Mucosa of rectum (tissue), 2 donors: ENCODE data around the gene TTC19.
A peak's percentile ranks its signal among the peaks of the same experiment; 100 is the strongest.

Source experiments
- H3K27ac ChIP-seq, 2 donors: one replicate each; pipeline ENCODE4 v1.7.0; 2013; ENCODE audit warnings: inconsistent platforms in 2 of 2, low read depth in 2 of 2, low read length in 2 of 2
- H3K27me3 ChIP-seq, 2 donors: one replicate each; pipeline ENCODE4 v1.7.0; 2013; ENCODE audit warnings: low read length in 2 of 2; ENCODE audit not compliant: control insufficient read depth in 2 of 2, insufficient read depth in 2 of 2
- H3K36me3 ChIP-seq, 2 donors: one replicate each; pipeline ENCODE4 v1.7.0; 2013; ENCODE audit warnings: low read length in 2 of 2; ENCODE audit not compliant: control insufficient read depth in 2 of 2, insufficient read depth in 2 of 2
- H3K4me1 ChIP-seq, 2 donors: one replicate each; pipeline ENCODE4 v1.7.0; 2013; ENCODE audit warnings: low read length in 2 of 2, mild to moderate bottlenecking in 1 of 2; ENCODE audit not compliant: control insufficient read depth in 2 of 2, insufficient read depth in 2 of 2
- H3K4me3 ChIP-seq, 2 donors: one replicate each; pipeline ENCODE4 v1.7.0; 2013; ENCODE audit warnings: low read length in 2 of 2
- H3K9ac ChIP-seq, 2 donors: one replicate each; pipeline ENCODE4 v1.7.0; 2013; ENCODE audit warnings: low read length in 2 of 2, low read depth in 1 of 2, mild to moderate bottlenecking in 1 of 2
- H3K9me3 ChIP-seq, 2 donors: one replicate each; pipeline ENCODE4 v1.7.0; 2013; ENCODE audit warnings: low read length in 2 of 2; ENCODE audit not compliant: control insufficient read depth in 2 of 2
- donor health status: healthy.
- donor health status: Normal muscosa, but diverticular disease.

The TTC19 gene

GRCh38 chr17:15999141-15999973, at the start of gene TTC19, which contains the start of gene ZSWIM7:
TSS of gene TTC19 (plus strand) at chr17:15999824. CDS start at chr17:15999849, 25 bp downstream.
TSS of gene ZSWIM7 (minus strand) at chr17:15999704. CDS start at chr17:15999594, 110 bp downstream.
- Histone ChIP-seq H3K9me3 (no peaks in the 10 kb centered on the region), H3K4me1 (peaks cover 10 to 11% of the 10 kb centered on the region in 2 donors), H3K4me3 (peak within 1 kb of the TSS; percentile 88 to 92), H3K27me3 (no peaks in the 10 kb centered on the region), H3K9ac (peak within 1 kb of the TSS; percentile 92 to 95), H3K36me3 (peaks cover 29 to 30% of the 10 kb centered on the region in 2 donors), H3K27ac (peak within 1 kb of the TSS; percentile 98 to 99)

- Histone ChIP-seq H3K36me3 (peaks cover 0 to 8% of the 10 kb centered on the region in 2 donors), H3K9ac (no peak overlapping the region), H3K4me3 (no peak overlapping the region), H3K4me1 (peaks cover 17 to 23% of the 10 kb centered on the region in 2 donors), H3K27ac (no peak overlapping the region), H3K27me3 (no peaks in the 10 kb centered on the region), H3K9me3 (no peaks in the 10 kb centered on the region)
Measured at GRCh38 chr17:15951368-15952047, 48.1 kb upstream of the TTC19 start.

GRCh38 chr17:15952048-15952532, 47.5 kb upstream of the TTC19 start:
- Histone ChIP-seq H3K4me3 (no peak overlapping the region), H3K36me3 (peaks cover 0 to 8% of the 10 kb centered on the region in 2 donors), H3K9ac (no peak overlapping the region), H3K27me3 (no peaks in the 10 kb centered on the region), H3K9me3 (no peaks in the 10 kb centered on the region), H3K27ac (no peak overlapping the region), H3K4me1 (peaks cover 12 to 18% of the 10 kb centered on the region in 2 donors)

GRCh38 chr17:15952916-15953790, 46.5 kb upstream of the TTC19 start:
- H3K4me1 ChIP-seq = peaks cover 4 to 11% of the 10 kb centered on the region in 2 donors
- H3K4me3 ChIP-seq = no peak overlapping the region
- no peak overlapping the region for H3K9ac ChIP-seq

GRCh38 chr17:15954222-15954621, 45.4 kb upstream of the TTC19 start:
- Histone ChIP-seq H3K36me3 (peaks cover 0 to 8% of the 10 kb centered on the region in 2 donors), H3K27me3 (no peaks in the 10 kb centered on the region), H3K27ac (no peak overlapping the region), H3K4me1 (peaks cover 0 to 9% of the 10 kb centered on the region in 2 donors), H3K9ac (no peak overlapping the region), H3K9me3 (no peaks in the 10 kb centered on the region), H3K4me3 (no peak overlapping the region)

More at GRCh38 chr17:15952916-15953790, 46.5 kb upstream of the TTC19 start:
- H3K36me3 ChIP-seq = peaks cover 0 to 8% of the 10 kb centered on the region in 2 donors
- no peaks in the 10 kb centered on the region for H3K27me3 ChIP-seq
- no peak overlapping the region for H3K27ac ChIP-seq
- no peaks in the 10 kb centered on the region for H3K9me3 ChIP-seq

- no peak overlapping the region for H3K9ac ChIP-seq
- no peaks in the 10 kb centered on the region for H3K27me3 ChIP-seq
- peaks cover 0 to 9% of the 10 kb centered on the region in 2 donors for H3K4me1 ChIP-seq
- no peak overlapping the region for H3K27ac ChIP-seq
- H3K9me3 ChIP-seq = no peaks in the 10 kb centered on the region
- no peak overlapping the region for H3K4me3 ChIP-seq
- peaks cover 0 to 2% of the 10 kb centered on the region in 2 donors for H3K36me3 ChIP-seq
Measured at GRCh38 chr17:15955793-15956541, 43.7 kb upstream of the TTC19 start.

- peaks cover 0 to 2% of the 10 kb centered on the region in 2 donors for H3K36me3 ChIP-seq
- no peak overlapping the region for H3K9ac ChIP-seq
- no peaks in the 10 kb centered on the region for H3K9me3 ChIP-seq
- H3K27me3 ChIP-seq = no peaks in the 10 kb centered on the region
- no peak overlapping the region for H3K27ac ChIP-seq
- H3K4me1 ChIP-seq = peaks cover 0 to 9% of the 10 kb centered on the region in 2 donors
- H3K4me3 ChIP-seq = no peak overlapping the region
Measured at GRCh38 chr17:15957206-15957605, 42.4 kb upstream of the TTC19 start.

- no peak overlapping the region for H3K9ac ChIP-seq
- H3K9me3 ChIP-seq = no peaks in the 10 kb centered on the region
- H3K27me3 ChIP-seq = no peaks in the 10 kb centered on the region
- peak overlapping the region in 1 of 2 donors; percentile 9 for H3K27ac ChIP-seq
- H3K36me3 ChIP-seq = peaks cover 0 to 2% of the 10 kb centered on the region in 2 donors
- H3K4me3 ChIP-seq = no peak overlapping the region
- peaks cover 0 to 7% of the 10 kb centered on the region in 2 donors for H3K4me1 ChIP-seq
Measured at GRCh38 chr17:15957608-15958307, 41.9 kb upstream of the TTC19 start.

- H3K9me3 ChIP-seq = no peaks in the 10 kb centered on the region
- H3K27me3 ChIP-seq = no peaks in the 10 kb centered on the region
- no peak overlapping the region for H3K9ac ChIP-seq
- H3K36me3 ChIP-seq = peaks cover 0 to 2% of the 10 kb centered on the region in 2 donors
- H3K27ac ChIP-seq = no peak overlapping the region
- H3K4me3 ChIP-seq = no peak overlapping the region
- peaks cover 0 to 7% of the 10 kb centered on the region in 2 donors for H3K4me1 ChIP-seq
Measured at GRCh38 chr17:15958484-15958854, 41.2 kb upstream of the TTC19 start.
